GM12801 (cell line): ENCODE results near the gene GTF2IRD1.

Source experiments
- TF ChIP-seq, protein P1 (sequence below): IDR thresholded peaks from one replicate; pipeline ENCODE4 v1.5.1; 2011; ENCODE audit warnings: control low read depth; ENCODE audit not compliant: insufficient read length; ENCODE audit errors: extremely low read depth

GTF2IRD1 gene

DNA sequence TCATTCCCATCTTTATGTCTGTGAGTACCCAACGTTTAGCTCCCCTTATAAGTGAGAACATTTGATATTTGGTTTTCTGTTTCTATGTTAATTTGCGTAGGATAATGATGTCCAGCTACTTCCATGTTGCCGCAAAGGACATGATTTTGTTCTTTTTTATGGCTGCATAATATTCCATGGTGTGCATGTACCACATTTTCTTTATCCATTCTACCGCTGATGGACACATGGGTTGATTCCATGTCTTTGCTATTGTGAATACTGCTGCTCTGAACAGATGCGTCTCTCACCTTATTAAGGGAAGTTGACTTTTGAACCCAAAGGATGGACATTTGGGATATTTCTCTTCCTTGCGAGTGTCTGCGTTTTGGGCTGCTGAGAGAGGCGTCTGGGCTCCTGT, 50.2 kb downstream of the GTF2IRD1 start:
- TF ChIP-seq, protein P1, sequence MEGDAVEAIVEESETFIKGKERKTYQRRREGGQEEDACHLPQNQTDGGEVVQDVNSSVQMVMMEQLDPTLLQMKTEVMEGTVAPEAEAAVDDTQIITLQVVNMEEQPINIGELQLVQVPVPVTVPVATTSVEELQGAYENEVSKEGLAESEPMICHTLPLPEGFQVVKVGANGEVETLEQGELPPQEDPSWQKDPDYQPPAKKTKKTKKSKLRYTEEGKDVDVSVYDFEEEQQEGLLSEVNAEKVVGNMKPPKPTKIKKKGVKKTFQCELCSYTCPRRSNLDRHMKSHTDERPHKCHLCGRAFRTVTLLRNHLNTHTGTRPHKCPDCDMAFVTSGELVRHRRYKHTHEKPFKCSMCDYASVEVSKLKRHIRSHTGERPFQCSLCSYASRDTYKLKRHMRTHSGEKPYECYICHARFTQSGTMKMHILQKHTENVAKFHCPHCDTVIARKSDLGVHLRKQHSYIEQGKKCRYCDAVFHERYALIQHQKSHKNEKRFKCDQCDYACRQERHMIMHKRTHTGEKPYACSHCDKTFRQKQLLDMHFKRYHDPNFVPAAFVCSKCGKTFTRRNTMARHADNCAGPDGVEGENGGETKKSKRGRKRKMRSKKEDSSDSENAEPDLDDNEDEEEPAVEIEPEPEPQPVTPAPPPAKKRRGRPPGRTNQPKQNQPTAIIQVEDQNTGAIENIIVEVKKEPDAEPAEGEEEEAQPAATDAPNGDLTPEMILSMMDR: no peak

DNA sequence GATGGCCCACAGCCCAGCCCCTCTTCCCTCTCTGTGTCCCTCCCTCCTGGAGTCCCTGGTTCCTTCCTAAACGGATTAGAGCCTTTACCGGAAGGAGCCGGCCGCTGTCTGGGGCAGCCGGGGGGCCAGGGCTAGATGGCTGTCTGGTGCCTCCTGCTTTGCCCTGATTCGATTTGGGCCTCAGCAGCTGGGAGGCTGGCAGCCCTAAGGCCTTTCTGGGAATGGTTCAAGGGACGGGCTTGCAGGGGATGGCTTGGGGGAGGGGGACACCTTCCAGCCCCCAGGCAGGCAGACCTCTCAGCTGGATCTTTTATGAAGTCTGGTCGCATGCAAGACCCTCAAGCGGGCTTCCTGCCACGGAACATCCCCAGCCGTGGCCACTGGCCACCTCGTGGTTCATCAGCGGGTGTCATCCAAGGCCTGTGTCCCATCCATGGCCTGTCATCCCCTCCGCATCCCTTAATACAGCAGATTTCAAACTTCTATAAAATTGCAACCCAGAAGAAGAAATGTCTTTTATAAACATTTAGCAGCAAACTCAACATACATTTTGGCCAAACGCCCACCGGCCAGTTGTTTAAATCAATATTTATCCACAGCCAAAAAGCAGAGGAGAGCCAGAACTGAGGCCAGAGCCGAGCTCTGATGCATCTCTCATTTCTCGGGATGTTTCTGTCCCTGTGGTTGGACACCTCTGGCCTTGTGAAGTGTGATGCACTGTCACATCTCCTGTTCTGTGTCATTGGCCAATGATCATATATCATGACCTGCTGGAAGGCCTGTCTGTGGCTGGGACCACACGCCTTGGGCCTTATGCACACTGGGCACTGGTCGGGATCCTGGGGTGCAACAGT, 52.0 kb downstream of the GTF2IRD1 start:
- TF ChIP-seq, protein P1: no peak

DNA sequence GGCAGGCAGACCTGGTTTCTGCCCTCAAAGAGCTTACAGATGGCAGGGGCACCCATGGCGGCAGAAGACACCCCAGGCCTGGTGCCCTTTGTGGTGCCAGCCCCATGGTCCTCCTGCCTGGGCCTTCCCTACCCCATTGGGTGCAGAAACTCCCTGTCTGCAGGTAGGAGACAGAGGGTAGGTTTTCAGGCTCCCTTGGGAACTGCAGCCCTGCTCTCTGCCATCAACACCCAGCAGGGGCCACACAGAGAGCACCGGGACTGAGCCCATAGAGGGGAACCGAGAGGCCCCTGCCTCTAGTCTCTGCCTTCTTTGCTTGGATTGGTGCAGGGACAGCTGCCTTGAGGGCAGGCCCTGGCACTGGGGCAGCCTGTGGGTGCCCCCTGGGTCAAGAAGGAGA, 52.6 kb downstream of the GTF2IRD1 start:
- TF ChIP-seq, protein P1: no peak

DNA sequence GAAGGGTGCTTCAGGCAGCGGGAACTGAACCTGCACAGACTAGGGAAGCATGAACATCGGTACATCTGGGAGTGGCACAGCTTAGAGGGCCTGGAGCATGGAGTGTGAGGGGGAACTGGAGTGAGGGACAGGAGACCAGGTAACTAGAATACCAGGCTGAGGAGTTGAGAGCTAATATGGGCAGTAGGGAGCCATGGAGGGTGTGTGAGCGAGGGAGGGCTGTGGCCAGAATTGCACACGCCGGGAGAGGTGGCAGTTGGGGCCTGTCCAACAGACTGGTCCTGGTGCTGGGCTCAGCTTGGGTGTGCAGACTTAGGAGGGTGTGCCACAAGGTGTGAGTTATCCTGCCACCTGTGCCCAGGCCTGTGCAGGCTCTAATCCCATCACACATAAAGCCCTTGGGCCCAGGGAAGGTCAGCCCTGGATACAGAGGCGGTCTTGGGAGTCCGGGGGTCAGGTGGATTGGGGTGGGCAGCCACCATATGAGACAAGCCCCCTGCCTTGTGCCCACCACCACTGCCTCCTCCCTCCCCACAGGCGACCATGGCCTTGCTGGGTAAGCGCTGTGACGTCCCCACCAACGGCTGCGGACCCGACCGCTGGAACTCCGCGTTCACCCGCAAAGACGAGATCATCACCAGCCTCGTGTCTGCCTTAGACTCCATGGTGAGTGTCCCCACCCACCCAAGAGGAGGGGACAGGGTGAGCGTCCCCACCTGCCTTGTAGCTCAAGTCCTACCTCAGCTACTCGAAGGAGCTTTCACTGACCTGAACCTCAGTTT, 54.0 kb downstream of the GTF2IRD1 start:
- TF ChIP-seq, protein P1: no peak

DNA sequence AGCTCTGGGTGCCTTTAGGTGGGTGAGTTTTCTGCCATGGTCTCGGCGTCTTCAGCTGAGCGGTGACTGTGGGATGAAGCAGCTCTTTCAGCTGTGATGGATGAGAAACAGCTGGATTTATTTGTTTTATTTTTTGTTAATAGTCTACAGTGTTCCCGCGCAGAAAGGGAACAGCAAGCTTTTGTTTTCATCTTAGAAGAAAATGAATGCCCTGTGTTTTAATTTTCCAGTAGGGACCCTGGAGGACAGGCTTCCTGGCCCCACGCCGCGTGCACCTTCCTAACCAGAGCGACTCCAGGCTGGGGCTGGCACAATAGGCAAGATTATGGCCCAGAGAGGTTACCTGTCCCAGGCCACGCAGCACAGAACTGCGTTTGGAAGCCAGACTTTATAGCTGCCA, 57.6 kb downstream of the GTF2IRD1 start:
- TF ChIP-seq, protein P1: no peak

DNA sequence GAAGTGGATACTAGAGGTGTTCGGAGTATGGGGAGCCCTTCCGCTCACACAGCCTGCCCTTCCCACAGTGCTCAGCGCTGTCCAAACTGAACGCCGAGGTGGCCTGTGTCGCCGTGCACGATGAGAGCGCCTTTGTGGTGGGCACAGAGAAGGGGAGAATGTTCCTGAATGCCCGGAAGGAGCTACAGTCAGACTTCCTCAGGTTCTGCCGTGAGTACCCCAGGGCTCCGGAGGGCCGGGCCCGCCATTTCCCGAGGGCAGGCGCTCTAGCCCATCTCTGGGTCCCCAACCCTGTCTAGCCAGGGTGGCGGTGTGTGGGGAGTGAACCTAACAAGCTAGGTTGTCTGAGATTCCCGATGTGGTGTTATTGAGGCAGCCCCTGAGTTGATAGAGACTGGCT, 59.1 kb downstream of the GTF2IRD1 start:
- TF ChIP-seq, protein P1: no peak

DNA sequence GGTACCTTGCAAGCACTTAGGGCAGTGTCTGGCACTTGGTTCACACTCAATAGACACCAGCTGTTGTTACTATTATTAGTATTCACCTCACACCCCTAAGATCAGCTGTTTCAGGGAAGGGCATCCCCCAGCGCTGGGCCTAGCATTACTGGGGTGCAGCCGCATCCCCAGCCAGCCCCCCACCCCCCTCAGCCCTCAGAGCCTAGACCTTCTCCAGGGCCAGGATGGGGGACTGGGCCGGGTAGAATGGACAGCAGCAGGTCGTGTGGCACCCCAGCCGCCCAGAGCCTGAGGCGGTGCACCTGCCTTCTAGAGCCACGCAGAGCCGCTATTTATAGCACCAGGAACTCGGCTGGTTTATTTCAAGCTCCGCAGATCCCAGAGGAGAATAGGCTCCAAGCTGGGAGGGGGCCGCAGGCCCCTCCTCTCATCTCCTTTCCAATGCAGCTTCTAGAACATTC, 60.5 kb downstream of the GTF2IRD1 start:
- TF ChIP-seq, protein P1: no peak
